Liver (tissue), 9 donors: Measurements from ENCODE around the gene NFKB2. TPM values are rescaled to one million over a fixed set of nuclear protein-coding genes. Genes with fewer than 3 reads are reported as not detected.

Experiments
- DNase-seq: peaks from one replicate; pipeline ENCODE4 v3.0.0-alpha.2; 2017; ENCODE audit warnings: low spot score
- H3K27ac ChIP-seq, 2 donors: one replicate each; pipeline ENCODE4 v1.7.0; 2013; ENCODE audit warnings: inconsistent platforms in 2 of 2, low read length in 2 of 2, control low read depth in 1 of 2, low read depth in 1 of 2, mild to moderate bottlenecking in 1 of 2
- H3K27me3 ChIP-seq, 4 donors: one replicate each; pipeline versions ENCODE4 v1.6.1 to v1.7.0; 2013; ENCODE audit warnings: low read length in 3 of 4, inconsistent platforms in 1 of 4, mild to moderate bottlenecking in 1 of 4, moderate library complexity in 1 of 4; ENCODE audit not compliant: control insufficient read depth in 4 of 4, insufficient read depth in 4 of 4
- H3K36me3 ChIP-seq, 4 donors: one replicate each; pipeline versions ENCODE4 v1.6.1 to v1.7.0; 2013; ENCODE audit warnings: low read length in 3 of 4, mild to moderate bottlenecking in 3 of 4, low read depth in 1 of 4, moderate library complexity in 1 of 4; ENCODE audit not compliant: control insufficient read depth in 4 of 4, insufficient read depth in 3 of 4
- H3K4me1 ChIP-seq, 4 donors: one replicate each; pipeline versions ENCODE4 v1.6.1 to v1.7.0; 2013; ENCODE audit warnings: low read length in 3 of 4, mild to moderate bottlenecking in 3 of 4, moderate library complexity in 1 of 4; ENCODE audit not compliant: control insufficient read depth in 4 of 4, insufficient read depth in 4 of 4
- H3K4me3 ChIP-seq, 3 donors: one replicate each; pipeline versions ENCODE4 v1.6.1 to v1.7.0; 2013; ENCODE audit warnings: low read length in 3 of 3, control low read depth in 1 of 3, low read depth in 1 of 3, mild to moderate bottlenecking in 1 of 3
- H3K9ac ChIP-seq, 2 donors: one replicate each; pipeline ENCODE4 v1.7.0; 2013; ENCODE audit warnings: low read length in 2 of 2, mild to moderate bottlenecking in 2 of 2, moderate library complexity in 2 of 2, control low read depth in 1 of 2, low read depth in 1 of 2
- H3K9me3 ChIP-seq, 4 donors: one replicate each; pipeline versions ENCODE4 v1.6.1 to v1.7.0; 2013; ENCODE audit warnings: low read length in 3 of 4; ENCODE audit not compliant: control insufficient read depth in 4 of 4
- EGR1 ChIP-seq, 2 donors: IDR thresholded peaks; 2 replicates each; pipeline ENCODE4 v1.6.1; 2016 to 2018; ENCODE audit warnings: antibody characterized with exemption in 2 of 2, low read depth in 2 of 2
- FOXA1 ChIP-seq: IDR thresholded peaks from 2 replicates; pipeline ENCODE4 v1.6.1; 2016; ENCODE audit warnings: antibody characterized with exemption
- FOXA2 ChIP-seq: IDR thresholded peaks from 2 replicates; pipeline ENCODE4 v1.6.1; 2016; ENCODE audit warnings: antibody characterized with exemption
- GABPA ChIP-seq, 2 donors: IDR thresholded peaks in 1 of 2; conservative IDR thresholded peaks in 1 of 2; 2 replicates each; pipeline ENCODE4 v1.6.1; 2016; ENCODE audit warnings: antibody characterized with exemption in 2 of 2, mild to moderate bottlenecking in 1 of 2, moderate library complexity in 1 of 2
- HNF4A ChIP-seq, 2 donors: conservative IDR thresholded peaks; 2 replicates each; pipeline ENCODE4 v1.6.1; 2016; ENCODE audit warnings: antibody characterized with exemption in 2 of 2, mild to moderate bottlenecking in 2 of 2
- HNF4G ChIP-seq: IDR thresholded peaks from 2 replicates; pipeline ENCODE4 v1.6.1; 2016; ENCODE audit warnings: antibody characterized with exemption
- JUND ChIP-seq, 2 donors: IDR thresholded peaks; 2 replicates each; pipeline ENCODE4 v1.6.1; 2016; ENCODE audit warnings: antibody characterized with exemption in 2 of 2
- MAX ChIP-seq: IDR thresholded peaks from 2 replicates; pipeline ENCODE4 v1.6.1; 2016; ENCODE audit warnings: antibody characterized with exemption
- NR2F2 ChIP-seq: IDR thresholded peaks from 2 replicates; pipeline ENCODE4 v1.6.1; 2016; ENCODE audit warnings: antibody characterized with exemption
- RAD21 ChIP-seq, 2 donors: IDR thresholded peaks; 2 replicates each; pipeline ENCODE4 v1.6.1; 2016; ENCODE audit warnings: antibody characterized with exemption in 2 of 2, mild to moderate bottlenecking in 2 of 2
- REST ChIP-seq: IDR thresholded peaks from 2 replicates; pipeline ENCODE4 v1.6.1; 2016; ENCODE audit warnings: antibody characterized with exemption, mild to moderate bottlenecking
- RXRA ChIP-seq, 2 donors: IDR thresholded peaks; 2 replicates each; pipeline ENCODE4 v1.6.1; 2017 to 2018; ENCODE audit warnings: antibody characterized with exemption in 2 of 2, mild to moderate bottlenecking in 1 of 2
- SP1 ChIP-seq: IDR thresholded peaks from 2 replicates; pipeline ENCODE4 v1.6.1; 2018; ENCODE audit warnings: antibody characterized with exemption, mild to moderate bottlenecking
- TAF1 ChIP-seq: conservative IDR thresholded peaks from 2 replicates; pipeline ENCODE4 v1.6.1; 2016; ENCODE audit warnings: antibody characterized with exemption, mild to moderate bottlenecking
- YY1 ChIP-seq: IDR thresholded peaks from 2 replicates; pipeline ENCODE4 v1.6.1; 2016; ENCODE audit warnings: antibody characterized with exemption, mild to moderate bottlenecking
- ZBTB33 ChIP-seq: IDR thresholded peaks from 2 replicates; pipeline ENCODE4 v1.6.1; 2016; ENCODE audit warnings: antibody characterized with exemption
- WGBS: extraction: QIAGEN DNeasy Blood & Tissue Kit; methylation state at CpG from one replicate; pipeline ENCODE4 v1.1.7; 2013; 5-methylcytosine and 5-hydroxymethylcytosine counted together
- polyA plus RNA-seq, 2 donors: library from polyadenylated mRNA; stranded (reverse) in 1 of 2; unstranded in 1 of 2; fragments of 200-250 nt in 1 of 2; fragments of >200 nt in 1 of 2; fragmentation: Nextera tagmentation in 1 of 2; extraction: Ambion mirVana in 1 of 2; gene quantifications; one replicate each; pipeline versions ENCODE4 v1.2.1 to v1.2.3, GENCODE V29; 2013 to 2015
- total RNA-seq, 2 donors: library from RNA; depleted of rRNA; stranded (reverse); fragments of >200 nt; gene quantifications; one replicate each; pipeline ENCODE4 v1.2.3, GENCODE V29; 2014
- TF ChIP-seq, protein P1 (sequence below): fragments of 150-350 bp; IDR thresholded peaks from 2 replicates; pipeline ENCODE4 v1.5.1; 2017; ENCODE audit warnings: improper control_type of control experiment, low read depth, low read length; ENCODE audit not compliant: missing input control
- TF ChIP-seq, protein P2 (sequence below): IDR thresholded peaks from 2 replicates; pipeline ENCODE4 v1.6.1; 2016; ENCODE audit warnings: antibody characterized with exemption
- donor health status: healthy.
- donor health status: healthy.
- donor health status: healthy.
- donor health status: healthy.
- donor health status: healthy.

Gene NFKB2
- total RNA-seq (1 to 10 TPM; 7.1 to 8.5 TPM), polyA plus RNA-seq (1 to 10 TPM; 1.8 to 7.2 TPM)

- H3K4me3 ChIP-seq, result peak within 1 kb of the TSS; percentile 84 to 92 (median 87)
- peaks cover 0 to 8% (median 1%) of the 10 kb centered on the region in 4 donors for H3K36me3 ChIP-seq
- H3K27me3 ChIP-seq, result no peaks in the 10 kb centered on the region
- peak within 1 kb of the TSS; percentile 96 to 99 for H3K27ac ChIP-seq
- peak within 1 kb of the TSS; percentile 67 to 82 for H3K9ac ChIP-seq
- peak; percentile 91 for DNase-seq
- H3K9me3 ChIP-seq, result no peaks in the 10 kb centered on the region
- under 1% methylated on average over 42 of the region's 42 CpGs for whole genome bisulfite sequencing
- peaks cover 11 to 37% (median 17%) of the 10 kb centered on the region in 4 donors for H3K4me1 ChIP-seq
- TF ChIP-seq FOXA2 (no peak), RAD21 (IDR thresholded peaks at IDR 0.05) (no peak), JUND (IDR thresholded peaks at IDR 0.05) (peak in 1 of 2 donors; percentile 20), YY1 (no peak), REST (peak; percentile 25), HNF4A (conservative IDR thresholded peaks at IDR 0.05) (no peak), HNF4G (no peak), MAX (no peak), NR2F2 (no peak), RXRA (IDR thresholded peaks at IDR 0.05) (no peak), SP1 (peak; percentile 67), GABPA (IDR thresholded peaks at IDR 0.05 in 1 of 2, conservative IDR thresholded peaks at IDR 0.05 in 1 of 2) (peak in 1 of 2 donors; percentile 72), TAF1 (no peak), FOXA1 (no peak), ZBTB33 (no peak), EGR1 (IDR thresholded peaks at IDR 0.05; ENCODE audit: low read depth in 2 of 2) (no peak)
- TF ChIP-seq, protein P1, sequence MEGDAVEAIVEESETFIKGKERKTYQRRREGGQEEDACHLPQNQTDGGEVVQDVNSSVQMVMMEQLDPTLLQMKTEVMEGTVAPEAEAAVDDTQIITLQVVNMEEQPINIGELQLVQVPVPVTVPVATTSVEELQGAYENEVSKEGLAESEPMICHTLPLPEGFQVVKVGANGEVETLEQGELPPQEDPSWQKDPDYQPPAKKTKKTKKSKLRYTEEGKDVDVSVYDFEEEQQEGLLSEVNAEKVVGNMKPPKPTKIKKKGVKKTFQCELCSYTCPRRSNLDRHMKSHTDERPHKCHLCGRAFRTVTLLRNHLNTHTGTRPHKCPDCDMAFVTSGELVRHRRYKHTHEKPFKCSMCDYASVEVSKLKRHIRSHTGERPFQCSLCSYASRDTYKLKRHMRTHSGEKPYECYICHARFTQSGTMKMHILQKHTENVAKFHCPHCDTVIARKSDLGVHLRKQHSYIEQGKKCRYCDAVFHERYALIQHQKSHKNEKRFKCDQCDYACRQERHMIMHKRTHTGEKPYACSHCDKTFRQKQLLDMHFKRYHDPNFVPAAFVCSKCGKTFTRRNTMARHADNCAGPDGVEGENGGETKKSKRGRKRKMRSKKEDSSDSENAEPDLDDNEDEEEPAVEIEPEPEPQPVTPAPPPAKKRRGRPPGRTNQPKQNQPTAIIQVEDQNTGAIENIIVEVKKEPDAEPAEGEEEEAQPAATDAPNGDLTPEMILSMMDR, result no peak
- TF ChIP-seq, protein P2, sequence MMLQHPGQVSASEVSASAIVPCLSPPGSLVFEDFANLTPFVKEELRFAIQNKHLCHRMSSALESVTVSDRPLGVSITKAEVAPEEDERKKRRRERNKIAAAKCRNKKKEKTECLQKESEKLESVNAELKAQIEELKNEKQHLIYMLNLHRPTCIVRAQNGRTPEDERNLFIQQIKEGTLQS, result no peak
Observed at GRCh38 chr10:102395400-102396316, at the start of gene NFKB2. Gene NFKB2 (plus strand): TSS chr10:102395705. CDS start chr10:102395960, 255 bp downstream.
